PC-9 (cell line): ENCODE data around the gene MCC. TPM values are rescaled to one million over a fixed set of nuclear protein-coding genes. Genes with fewer than 3 reads are reported as not detected.

ENCODE experiments used
- BruUV-seq: library from RNA; stranded (reverse); fragments of 400-500 nt; replicated peaks from 2 replicates; lab custom pipeline; 2021; lab: Mats Ljungman, UMichigan
- CTCF ChIA-PET: fragments of 300-600 bp; sonication (Branson Sonifier 250); formaldehyde crosslinking; loops from one replicate; lab custom pipeline; 2022; ENCODE audit warnings: antibody characterized with exemption; lab: Charles Lee
- POLR2A ChIA-PET: fragments of 300-600 bp; sonication (Branson Sonifier 250); formaldehyde crosslinking; loops from one replicate; lab custom pipeline; 2022; ENCODE audit warnings: antibody characterized with exemption; ENCODE audit not compliant: unreplicated experiment; lab: Charles Lee
- DNase-seq, 2 experiments: peaks; one replicate each; pipeline versions ENCODE4 v3.0.0 to v3.0.0-alpha.2; 2015 to 2022; ENCODE audit warnings: mixed read lengths in 1 of 2
- H2AFZ ChIP-seq: fragments of 200-600 bp; sonication (generic); 2 replicates; pipeline ENCODE4 v1.8.1; 2017; ENCODE audit warnings: antibody characterized with exemption
- H3F3A ChIP-seq: fragments of 200-600 bp; sonication (generic); 2 replicates; pipeline ENCODE4 v1.8.1; 2017; ENCODE audit warnings: antibody characterized with exemption, mild to moderate bottlenecking, low read depth; ENCODE audit not compliant: insufficient read depth
- H3K27ac ChIP-seq: fragments of 200-600 bp; sonication (generic); 2 replicates; pipeline ENCODE4 v1.6.1; 2016; ENCODE audit warnings: mixed run types
- H3K27me3 ChIP-seq: fragments of 200-600 bp; sonication (generic); 2 replicates; pipeline ENCODE4 v1.6.1; 2016; ENCODE audit warnings: low read depth, mixed run types; ENCODE audit not compliant: insufficient read depth
- H3K36me3 ChIP-seq: fragments of 200-600 bp; sonication (generic); 2 replicates; pipeline ENCODE4 v1.6.1; 2016; ENCODE audit warnings: low read depth, mixed run types
- H3K4me1 ChIP-seq: fragments of 200-600 bp; sonication (generic); replicated peaks from 2 replicates; pipeline ENCODE4 v1.6.1; 2016; ENCODE audit warnings: mixed run types; ENCODE audit not compliant: insufficient read depth
- H3K4me2 ChIP-seq: fragments of 200-600 bp; sonication (generic); 2 replicates; pipeline ENCODE4 v1.6.1; 2017; ENCODE audit warnings: mixed run types
- H3K4me3 ChIP-seq: fragments of 200-600 bp; sonication (generic); 2 replicates; pipeline ENCODE4 v1.6.1; 2016; ENCODE audit warnings: mixed run types
- H3K79me2 ChIP-seq: fragments of 200-600 bp; sonication (generic); 2 replicates; pipeline ENCODE4 v1.6.1; 2017; ENCODE audit warnings: low read depth, mixed run types
- H3K9me2 ChIP-seq: fragments of 200-600 bp; sonication (generic); 2 replicates; pipeline ENCODE4 v1.8.1; 2017; ENCODE audit warnings: mild to moderate bottlenecking; ENCODE audit not compliant: insufficient read depth
- H3K9me3 ChIP-seq: fragments of 200-600 bp; sonication (generic); 2 replicates; pipeline ENCODE4 v1.8.1; 2016; ENCODE audit warnings: low read depth; ENCODE audit not compliant: insufficient read depth
- H4K20me1 ChIP-seq: fragments of 200-600 bp; sonication (generic); 2 replicates; pipeline ENCODE4 v1.8.1; 2017; ENCODE audit not compliant: insufficient read depth
- CTCF ChIP-seq: fragments of 200-600 bp; sonication (generic); conservative IDR thresholded peaks from 2 replicates; pipeline ENCODE4 v1.6.1; 2017; ENCODE audit warnings: mixed run types, antibody characterized with exemption, mild to moderate bottlenecking, moderate library complexity
- EZH2 ChIP-seq: fragments of 200-600 bp; sonication (generic); IDR thresholded peaks from 2 replicates; pipeline ENCODE4 v1.8.0; 2017; ENCODE audit warnings: antibody characterized with exemption, low read depth
- intact Hi-C: fragments of 100-400 bp; cut with micrococcal nuclease; formaldehyde crosslinking; loops from one replicate; pipeline ENCODE4 v1.10.0; 2022; ENCODE audit not compliant: unreplicated experiment
- total RNA-seq: library from RNA; stranded (reverse); gene quantifications from 2 replicates; pipeline ENCODE4 v1.2.3, GENCODE V29; 2021

Gene MCC
- total RNA-seq, 1 experiment from 2014 or later = 2.5 TPM

- H3K4me3 ChIP-seq = no peak overlapping the region
- no peak for TF ChIP-seq CTCF
- no peak for TF ChIP-seq EZH2
- CTCF ChIA-PET = no interaction called here
- peaks cover 4% of the 10 kb centered on the region; the same call in 1 of the 2 replicates for H3F3A ChIP-seq
- DNase-seq = no peak
- H4K20me1 ChIP-seq = no peaks in the 10 kb centered on the region
- H3K27ac ChIP-seq = no peak overlapping the region
- H3K4me1 ChIP-seq = peaks cover 12% of the 10 kb centered on the region; the same call in 1 of the 2 replicates
- no TSS peak for BruUV-seq
- H3K27me3 ChIP-seq = no peaks in the 10 kb centered on the region
- no peaks in the 10 kb centered on the region for H3K36me3 ChIP-seq
- no peak overlapping the region for H2AFZ ChIP-seq
- H3K4me2 ChIP-seq = no peak overlapping the region
- intact Hi-C loops = no loop called here
- POLR2A ChIA-PET = interaction anchor here (0.7 kb wide), 1 partner anchor 1812 kb away, joined by 13 read pairs; no protein-coding TSS in a partner anchor
- H3K9me3 ChIP-seq = no peaks in the 10 kb centered on the region
- H3K79me2 ChIP-seq = no peaks in the 10 kb centered on the region
- no peaks in the 10 kb centered on the region for H3K9me2 ChIP-seq
Observed at GRCh38 chr5:113292462-113292861, 195.8 kb downstream of the MCC start.

- H4K20me1 ChIP-seq = no peaks in the 10 kb centered on the region
- no peaks in the 10 kb centered on the region for H3K36me3 ChIP-seq
- no peak overlapping the region for H2AFZ ChIP-seq
- H3K4me1 ChIP-seq = no peaks in the 10 kb centered on the region
- no peak overlapping the region for H3K4me2 ChIP-seq
- H3K9me3 ChIP-seq = no peaks in the 10 kb centered on the region
- no peaks in the 10 kb centered on the region for H3K79me2 ChIP-seq
- POLR2A ChIA-PET = no interaction called here
- no peak overlapping the region for H3K27ac ChIP-seq
- H3K9me2 ChIP-seq = no peaks in the 10 kb centered on the region
- no peaks in the 10 kb centered on the region for H3K27me3 ChIP-seq
- DNase-seq = no peak
- CTCF ChIA-PET = no interaction called here
- H3F3A ChIP-seq = no peaks in the 10 kb centered on the region
- intact Hi-C loops = no loop called here
- TF ChIP-seq CTCF (no peak), EZH2 (no peak)
- H3K4me3 ChIP-seq = no peak overlapping the region
- BruUV-seq = no TSS peak
Observed at GRCh38 chr5:113283558-113283957, 204.7 kb downstream of the MCC start.

GRCh38 chr5:113282472-113282871, 205.8 kb downstream of the MCC start:
- intact Hi-C loops = no loop called here
- Histone ChIP-seq H3K4me3 (no peak overlapping the region), H3K9me3 (no peaks in the 10 kb centered on the region), H3K79me2 (no peaks in the 10 kb centered on the region), H3K4me2 (no peak overlapping the region), H3K9me2 (no peaks in the 10 kb centered on the region), H3K4me1 (no peaks in the 10 kb centered on the region), H3K27ac (no peak overlapping the region), H4K20me1 (no peaks in the 10 kb centered on the region), H3K27me3 (no peaks in the 10 kb centered on the region), H3F3A (no peaks in the 10 kb centered on the region), H2AFZ (no peak overlapping the region), H3K36me3 (no peaks in the 10 kb centered on the region)
- ChIA-PET POLR2A (no interaction called here), CTCF (no interaction called here)
- DNase-seq = no peak
- no TSS peak for BruUV-seq
- no peak for TF ChIP-seq EZH2
- no peak for TF ChIP-seq CTCF
